ENCODE results near the gene TMEM147. TPM values are rescaled to one million over a fixed set of nuclear protein-coding genes. Genes with fewer than 3 reads are reported as not detected.

Gene TMEM147
- total RNA-seq, 2 donors from 2014 or later: 49.6 to 114 TPM

DNA sequence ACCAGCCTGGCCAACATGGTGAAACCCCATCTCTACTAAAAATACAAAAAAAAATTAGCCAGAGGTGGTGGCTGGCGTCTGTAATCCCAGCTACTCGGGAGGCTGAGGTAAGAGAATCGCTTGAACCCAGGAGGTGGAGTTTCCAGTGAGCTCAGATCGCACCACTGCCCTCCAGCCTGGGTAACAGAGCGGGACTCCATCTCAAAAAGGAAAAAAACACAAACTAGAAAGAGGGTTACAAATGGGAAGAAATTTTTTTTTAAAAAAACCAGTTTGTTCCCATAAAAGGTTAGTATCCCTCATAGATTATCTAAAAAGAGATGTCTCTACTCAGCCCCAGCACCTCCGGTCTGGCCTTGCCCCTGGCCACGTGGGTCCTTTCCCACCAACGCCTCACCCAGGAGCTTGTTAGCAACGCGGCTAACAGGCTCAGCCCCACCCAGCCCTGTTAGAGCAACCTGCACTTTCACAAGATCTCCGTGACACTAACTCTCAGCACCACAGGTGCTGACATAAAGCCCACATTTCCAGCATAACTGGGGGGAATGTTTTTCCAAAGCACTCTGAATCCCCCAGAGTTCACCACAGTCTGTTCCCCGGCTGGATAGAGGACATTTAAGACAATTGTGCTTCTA lies 36.3 kb upstream of the TMEM147 start:
- no peaks in the 10 kb centered on the region for H3K4me1 ChIP-seq
- H3K27ac ChIP-seq: no peak overlapping the region
- TF ChIP-seq, protein P1, sequence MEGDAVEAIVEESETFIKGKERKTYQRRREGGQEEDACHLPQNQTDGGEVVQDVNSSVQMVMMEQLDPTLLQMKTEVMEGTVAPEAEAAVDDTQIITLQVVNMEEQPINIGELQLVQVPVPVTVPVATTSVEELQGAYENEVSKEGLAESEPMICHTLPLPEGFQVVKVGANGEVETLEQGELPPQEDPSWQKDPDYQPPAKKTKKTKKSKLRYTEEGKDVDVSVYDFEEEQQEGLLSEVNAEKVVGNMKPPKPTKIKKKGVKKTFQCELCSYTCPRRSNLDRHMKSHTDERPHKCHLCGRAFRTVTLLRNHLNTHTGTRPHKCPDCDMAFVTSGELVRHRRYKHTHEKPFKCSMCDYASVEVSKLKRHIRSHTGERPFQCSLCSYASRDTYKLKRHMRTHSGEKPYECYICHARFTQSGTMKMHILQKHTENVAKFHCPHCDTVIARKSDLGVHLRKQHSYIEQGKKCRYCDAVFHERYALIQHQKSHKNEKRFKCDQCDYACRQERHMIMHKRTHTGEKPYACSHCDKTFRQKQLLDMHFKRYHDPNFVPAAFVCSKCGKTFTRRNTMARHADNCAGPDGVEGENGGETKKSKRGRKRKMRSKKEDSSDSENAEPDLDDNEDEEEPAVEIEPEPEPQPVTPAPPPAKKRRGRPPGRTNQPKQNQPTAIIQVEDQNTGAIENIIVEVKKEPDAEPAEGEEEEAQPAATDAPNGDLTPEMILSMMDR (IDR thresholded peaks at IDR 0.05): no peak
- H3K4me3 ChIP-seq: peak overlapping the region; percentile 43
- H3K9ac ChIP-seq (ENCODE audit: low read depth in 2 of 2, low read length in 2 of 2): peak overlapping the region in 1 of 2 donors; percentile 63
- no peaks in the 10 kb centered on the region for H3K9me3 ChIP-seq
- DNase-seq: peak; percentile 67
- H3K36me3 ChIP-seq: no peaks in the 10 kb centered on the region
- intact Hi-C loops (cut with DNase I): no loop called here
- no peaks in the 10 kb centered on the region for H3K27me3 ChIP-seq

DNA sequence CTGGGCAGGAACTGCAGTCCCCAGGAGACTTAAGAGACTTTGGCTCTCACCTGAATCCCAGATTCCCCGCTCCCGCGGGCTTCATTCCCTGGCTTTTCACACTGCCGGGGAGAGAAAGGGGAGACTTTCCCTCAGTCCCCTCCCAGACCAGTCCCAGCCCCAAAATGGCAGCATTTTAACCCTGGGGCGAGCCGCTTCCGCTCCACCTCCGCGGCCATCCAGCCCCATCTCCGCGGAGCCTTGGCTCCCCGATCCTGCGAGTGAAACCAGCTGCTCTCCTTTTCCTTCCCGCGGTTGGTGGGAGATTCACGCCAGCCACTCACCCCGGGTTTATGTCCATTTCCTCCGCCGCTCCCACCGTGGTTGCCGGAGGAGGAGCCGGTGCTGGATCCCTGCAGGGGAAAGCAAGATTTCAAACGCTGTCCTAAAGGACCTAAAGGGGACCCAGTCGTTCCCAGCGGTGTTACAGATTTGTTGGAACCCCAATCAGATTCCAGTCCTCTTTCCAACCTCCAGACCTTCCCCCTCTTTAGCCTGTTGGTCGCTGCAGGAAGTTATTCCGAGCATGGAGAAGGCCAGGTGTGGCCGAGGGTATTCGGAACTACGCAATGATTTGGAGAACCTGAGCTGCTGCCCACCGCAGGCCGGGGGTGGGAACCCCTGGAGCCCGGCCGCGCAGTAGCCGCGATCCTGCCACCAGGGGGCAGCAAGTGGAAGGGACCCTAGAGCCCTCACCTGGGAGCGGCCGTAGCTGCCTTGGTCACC lies 35.4 kb upstream of the TMEM147 start:
- Histone ChIP-seq H3K36me3 (no peaks in the 10 kb centered on the region), H3K9ac (ENCODE audit: low read depth in 2 of 2, low read length in 2 of 2) (peak overlapping the region; percentile 3 to 63), H3K4me1 (no peaks in the 10 kb centered on the region), H3K9me3 (no peaks in the 10 kb centered on the region), H3K4me3 (peak overlapping the region; percentile 43), H3K27ac (peak overlapping the region; percentile 33), H3K27me3 (no peaks in the 10 kb centered on the region)
- intact Hi-C loops (cut with DNase I): loop anchor here (2.0 kb wide), 1 partner anchor 79 kb away; no protein-coding TSS in a partner anchor
- TF ChIP-seq, protein P1 (IDR thresholded peaks at IDR 0.05): peak; percentile 93
- peak; percentile 84 for DNase-seq

DNA sequence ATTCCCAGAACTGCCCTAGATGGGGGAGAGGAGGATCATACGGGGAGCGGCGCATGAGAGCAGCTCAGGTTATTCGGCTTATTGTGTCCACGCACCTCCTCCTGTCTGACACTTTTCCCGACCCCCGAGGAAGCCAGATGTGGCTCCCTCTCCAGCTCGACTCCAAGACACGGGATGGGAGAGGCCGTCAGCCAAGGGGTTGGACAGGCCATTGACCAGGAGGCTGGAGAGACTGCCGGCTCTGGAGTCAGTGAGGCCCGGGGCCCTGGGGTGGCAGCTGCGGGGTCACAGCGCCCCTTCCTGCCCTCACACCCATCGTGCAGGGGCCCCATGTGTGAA lies 34.8 kb upstream of the TMEM147 start:
- H3K27ac ChIP-seq: no peak overlapping the region
- no peak overlapping the region for H3K4me3 ChIP-seq
- DNase-seq: no peak
- TF ChIP-seq, protein P1 (IDR thresholded peaks at IDR 0.05): no peak
- H3K27me3 ChIP-seq: no peaks in the 10 kb centered on the region
- intact Hi-C loops (cut with DNase I): loop anchor here (2.0 kb wide), 1 partner anchor 78 kb away; no protein-coding TSS in a partner anchor
- no peak overlapping the region for H3K9ac ChIP-seq (ENCODE audit: low read depth in 2 of 2, low read length in 2 of 2)
- no peaks in the 10 kb centered on the region for H3K36me3 ChIP-seq
- H3K4me1 ChIP-seq: no peaks in the 10 kb centered on the region
- H3K9me3 ChIP-seq: no peaks in the 10 kb centered on the region

DNA sequence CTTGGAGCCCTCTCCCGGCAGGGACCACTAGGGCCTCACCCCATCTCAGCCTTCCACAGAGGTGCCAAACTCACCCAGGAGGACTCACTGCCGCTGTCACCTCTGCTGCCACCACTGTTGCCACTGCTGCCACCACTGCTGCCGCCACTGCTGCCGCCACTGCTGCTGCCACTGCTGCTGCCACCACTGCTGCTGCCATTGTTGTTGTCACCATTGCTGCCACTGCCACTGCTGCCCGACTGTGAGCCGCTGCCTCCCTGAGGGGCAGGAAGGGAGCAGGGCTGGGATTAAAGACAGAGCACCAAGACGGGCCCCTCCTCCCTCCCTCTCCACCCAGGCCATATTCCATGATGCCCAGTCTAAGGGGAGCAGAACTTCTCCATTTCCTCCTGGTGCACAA lies 34.1 kb upstream of the TMEM147 start:
- TF ChIP-seq, protein P1 (IDR thresholded peaks at IDR 0.05): no peak
- Histone ChIP-seq H3K27me3 (no peaks in the 10 kb centered on the region), H3K27ac (no peak overlapping the region), H3K9ac (ENCODE audit: low read depth in 2 of 2, low read length in 2 of 2) (no peak overlapping the region), H3K4me3 (no peak overlapping the region), H3K9me3 (no peaks in the 10 kb centered on the region), H3K4me1 (no peaks in the 10 kb centered on the region), H3K36me3 (no peaks in the 10 kb centered on the region)
- no peak for DNase-seq
- intact Hi-C loops (cut with DNase I): loop anchor here (2.0 kb wide), 1 partner anchor 77 kb away; no protein-coding TSS in a partner anchor

DNA sequence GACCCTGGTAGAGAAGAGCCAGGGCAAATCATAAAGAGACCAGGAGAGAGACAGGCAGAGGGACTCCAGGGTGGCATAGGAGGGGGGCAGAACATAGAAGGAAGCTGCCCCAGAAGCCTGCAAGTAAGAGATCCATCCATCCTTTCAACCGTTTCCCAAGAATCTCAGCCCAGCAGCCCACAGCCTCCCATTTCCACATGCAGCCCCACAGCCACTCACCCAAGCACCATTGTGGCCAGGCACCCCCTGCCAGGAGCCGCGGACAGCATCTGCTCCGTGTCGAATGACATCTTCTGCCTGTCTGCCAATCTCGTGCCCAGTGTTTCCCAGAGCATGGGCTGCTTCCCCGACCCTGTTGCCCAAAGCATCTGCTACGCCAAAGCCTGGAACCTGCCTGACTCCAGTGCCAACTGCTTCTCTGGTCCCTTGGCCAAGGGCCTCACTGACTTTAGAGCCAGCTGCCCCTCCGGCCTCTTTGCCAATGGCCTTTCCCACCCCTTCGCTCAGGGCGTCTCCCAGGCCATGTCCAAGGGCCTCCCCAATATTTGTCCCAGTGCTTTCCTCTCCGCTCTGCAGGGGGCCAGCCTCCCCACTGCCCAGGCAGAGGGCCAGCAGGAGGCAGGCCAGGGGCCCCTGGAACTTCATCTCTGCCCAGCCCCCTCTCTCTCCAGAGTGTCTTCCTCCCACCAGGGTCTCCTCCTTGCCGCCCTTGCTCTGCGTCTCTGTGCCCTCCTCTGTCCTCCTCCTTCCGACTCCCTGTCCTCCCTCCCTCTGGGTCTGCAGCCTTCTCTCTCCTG lies 32.4 kb upstream of the TMEM147 start:
- Histone ChIP-seq H3K36me3 (no peaks in the 10 kb centered on the region), H3K9ac (ENCODE audit: low read depth in 2 of 2, low read length in 2 of 2) (no peak overlapping the region), H3K27ac (no peak overlapping the region), H3K4me1 (no peaks in the 10 kb centered on the region), H3K4me3 (no peak overlapping the region), H3K9me3 (no peaks in the 10 kb centered on the region), H3K27me3 (no peaks in the 10 kb centered on the region)
- DNase-seq: no peak
- intact Hi-C loops (cut with DNase I): no loop called here
- TF ChIP-seq, protein P1 (IDR thresholded peaks at IDR 0.05): no peak
